ENCODE measurements around the gene BTG4. TPM values are rescaled to one million over a fixed set of nuclear protein-coding genes. Genes with fewer than 3 reads are reported as not detected.

BTG4 gene
- total RNA-seq, 1 donor from 2014 or later: not detected

DNA sequence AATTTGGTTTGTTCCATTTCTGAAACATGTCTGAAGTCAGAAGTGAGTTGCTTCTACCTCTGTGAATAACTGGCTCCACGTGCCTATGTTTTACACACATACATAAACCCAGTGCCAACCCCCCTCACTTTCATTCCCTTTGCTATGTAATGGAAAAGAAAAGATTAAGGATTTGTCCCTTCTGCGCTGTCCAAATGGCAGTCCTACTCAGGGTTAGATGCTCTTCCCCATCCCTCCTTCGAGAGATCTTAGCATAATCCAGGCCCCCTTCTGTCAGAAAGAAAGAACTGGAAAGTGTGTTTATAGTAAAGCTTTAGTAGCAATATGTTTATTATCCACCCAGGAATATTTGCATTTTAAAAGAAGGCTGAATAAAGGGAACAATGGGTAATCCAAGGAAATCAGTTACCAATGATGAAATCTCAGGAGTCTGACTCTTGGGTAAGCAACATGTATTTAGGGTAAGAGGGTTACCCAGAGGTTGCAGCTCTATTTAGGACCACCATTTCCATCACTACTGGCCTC is 25.2 kb upstream of the BTG4 start:
- DNase-seq (ENCODE audit: low read depth, low spot score): no peak

DNA sequence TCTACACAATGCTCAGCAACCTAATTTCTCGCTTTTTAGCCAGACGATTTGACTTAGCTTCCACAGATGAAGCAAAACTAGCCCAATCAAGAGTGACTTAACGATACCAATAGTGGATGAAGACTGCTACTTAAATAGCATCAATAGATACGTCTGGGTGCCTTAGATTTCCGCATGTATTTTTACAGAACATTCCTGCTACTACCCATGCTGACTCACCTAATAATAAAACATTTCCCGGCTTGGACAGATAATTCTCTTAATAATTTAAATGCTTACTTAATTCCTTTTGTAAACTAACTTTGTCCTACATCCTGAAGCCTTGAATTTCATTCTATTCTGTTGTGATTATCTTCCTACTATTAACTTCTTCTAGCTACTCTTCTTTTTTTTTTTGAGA is 23.1 kb upstream of the BTG4 start:
- DNase-seq (ENCODE audit: low read depth, low spot score): no peak

DNA sequence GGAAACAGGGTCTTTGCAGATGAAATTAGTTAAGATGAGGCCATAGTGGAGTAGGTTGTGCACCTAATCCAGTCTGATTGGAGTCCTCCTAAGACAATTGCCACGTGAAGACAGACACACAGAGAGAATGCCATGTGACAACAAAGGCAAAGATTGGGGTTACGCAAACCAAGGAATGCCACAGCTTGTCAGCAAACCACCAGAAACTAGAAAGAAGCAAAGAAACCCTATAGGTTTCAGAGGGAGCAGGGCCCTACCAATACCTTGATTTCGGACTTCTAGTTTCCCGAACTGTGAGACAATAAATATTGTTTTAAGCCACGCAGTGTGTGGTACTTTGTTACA is 20.2 kb upstream of the BTG4 start:
- no peak for DNase-seq (ENCODE audit: low read depth, low spot score)

- no peak for DNase-seq (ENCODE audit: low read depth, low spot score)
Observed at GRCh38 chr11:111531687-111532364, 19.6 kb upstream of the BTG4 start.

DNA sequence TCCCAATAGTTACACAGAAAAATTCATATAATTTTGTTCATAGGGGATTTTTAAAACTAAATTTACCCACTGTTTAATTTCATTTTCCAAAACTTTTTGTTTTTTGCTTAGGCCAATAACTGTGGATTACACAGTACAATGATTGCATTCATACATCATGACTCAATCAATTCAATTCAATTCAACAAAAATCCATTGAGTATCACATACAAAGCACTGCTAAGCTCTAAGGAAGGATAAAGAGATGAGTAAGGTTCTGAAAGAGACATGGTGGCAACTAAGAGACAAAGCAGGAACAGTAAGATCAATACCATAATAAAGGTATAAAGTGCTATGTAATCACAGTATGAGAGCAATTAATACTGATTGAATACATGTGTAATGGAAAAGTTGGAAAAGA is 18.9 kb upstream of the BTG4 start:
- no peak for DNase-seq (ENCODE audit: low read depth, low spot score)

DNA sequence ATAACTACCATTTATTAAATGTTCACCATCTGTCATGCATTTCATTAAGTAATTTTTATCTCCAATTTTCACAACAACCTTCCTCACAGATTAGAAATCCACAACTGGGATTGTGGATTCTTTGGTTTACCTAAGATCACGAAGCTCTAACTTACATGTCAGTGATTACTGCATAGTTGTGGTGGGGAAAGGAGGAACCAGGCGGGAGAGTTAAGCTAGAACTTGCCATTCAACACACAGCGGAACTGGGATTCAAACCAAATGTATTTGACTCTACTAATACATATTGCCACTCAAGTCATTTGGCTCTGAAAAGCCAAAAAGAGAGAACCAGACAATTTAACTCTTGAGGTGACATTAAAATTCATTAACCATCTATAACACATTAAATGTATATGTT is 17.9 kb upstream of the BTG4 start:
- no peak for DNase-seq (ENCODE audit: low read depth, low spot score)

DNA sequence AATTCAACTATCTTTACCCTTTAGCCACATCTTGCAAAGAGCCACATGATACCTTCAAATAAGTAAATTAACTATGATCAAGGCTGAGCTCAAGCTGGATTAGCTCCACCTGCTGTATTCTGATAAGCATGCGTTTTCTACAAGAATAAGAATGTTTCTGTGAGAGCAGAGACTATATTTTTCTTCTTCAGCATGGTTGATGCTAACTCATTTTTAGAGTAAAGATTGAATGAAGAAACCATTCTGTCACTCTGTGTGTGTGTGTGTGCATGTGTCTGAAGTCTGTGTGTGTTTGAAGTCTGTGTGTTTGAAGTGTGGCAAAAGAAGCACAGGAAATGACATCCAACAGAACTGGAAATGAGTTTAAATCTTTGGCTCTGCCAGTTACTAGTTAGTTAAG is 16.4 kb upstream of the BTG4 start:
- no peak for DNase-seq (ENCODE audit: low read depth, low spot score)

DNA sequence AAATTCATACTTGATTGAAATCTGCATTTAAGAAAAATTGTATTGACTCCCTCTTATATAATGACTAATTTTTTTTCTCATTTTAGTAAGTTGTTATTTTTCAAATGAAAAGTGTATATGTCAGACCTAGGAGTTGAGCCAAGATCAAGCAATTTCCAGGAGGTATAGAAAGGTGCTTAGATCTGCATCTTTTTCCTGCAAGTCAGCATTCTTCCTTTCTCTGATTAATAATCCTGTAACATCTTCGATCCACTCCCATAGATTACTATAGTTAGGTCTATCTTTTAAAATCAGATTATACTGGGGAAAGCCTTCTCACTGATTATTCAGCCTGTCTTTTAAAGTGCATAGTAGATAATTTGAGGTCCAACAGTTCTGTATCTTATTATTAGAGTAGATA is 15.1 kb upstream of the BTG4 start:
- no peak for DNase-seq (ENCODE audit: low read depth, low spot score)

DNA sequence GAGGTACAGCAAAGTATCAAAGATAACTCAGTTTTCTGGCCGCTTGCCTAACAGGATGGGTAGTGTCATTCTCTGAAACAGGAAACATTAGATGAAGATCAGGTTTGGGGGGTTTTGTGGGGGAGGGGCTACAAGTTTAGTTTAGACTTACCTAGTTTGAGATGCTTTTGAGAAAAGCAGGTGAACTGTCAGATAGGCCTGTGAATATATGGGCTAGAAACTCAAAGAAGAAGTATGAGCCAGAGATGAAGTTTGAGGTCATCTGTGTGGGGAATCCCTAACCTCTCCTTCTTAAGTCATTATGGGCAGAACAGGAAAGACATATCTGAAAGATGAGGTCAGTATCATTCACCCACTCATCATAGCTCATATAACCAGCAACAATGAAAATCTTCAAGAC is 14.3 kb upstream of the BTG4 start:
- DNase-seq (ENCODE audit: low read depth, low spot score): no peak

GRCh38 chr11:111525456-111525855 is 13.3 kb upstream of the BTG4 start:
- no peak for DNase-seq (ENCODE audit: low read depth, low spot score)

GRCh38 chr11:111524056-111524455 is 11.9 kb upstream of the BTG4 start:
- no peak for DNase-seq (ENCODE audit: low read depth, low spot score)

DNA sequence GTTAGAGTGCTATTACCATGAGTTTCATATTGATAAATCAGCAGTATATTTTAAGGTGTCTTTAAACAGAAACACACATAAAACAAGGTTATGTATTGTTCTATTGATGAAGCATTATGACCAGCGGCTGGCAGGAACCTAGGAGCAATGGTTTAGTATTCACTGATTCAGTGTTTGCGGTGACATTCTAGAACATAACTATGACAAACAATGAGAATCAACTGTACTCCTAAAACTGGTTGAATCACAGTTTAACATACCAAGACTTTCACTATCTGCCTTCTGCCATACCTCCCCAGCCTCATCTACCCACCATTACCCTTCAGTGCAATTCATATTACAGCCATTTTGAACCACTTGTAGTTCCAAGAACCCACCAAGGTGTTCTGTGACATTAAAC is 11.2 kb upstream of the BTG4 start:
- DNase-seq (ENCODE audit: low read depth, low spot score): no peak

DNA sequence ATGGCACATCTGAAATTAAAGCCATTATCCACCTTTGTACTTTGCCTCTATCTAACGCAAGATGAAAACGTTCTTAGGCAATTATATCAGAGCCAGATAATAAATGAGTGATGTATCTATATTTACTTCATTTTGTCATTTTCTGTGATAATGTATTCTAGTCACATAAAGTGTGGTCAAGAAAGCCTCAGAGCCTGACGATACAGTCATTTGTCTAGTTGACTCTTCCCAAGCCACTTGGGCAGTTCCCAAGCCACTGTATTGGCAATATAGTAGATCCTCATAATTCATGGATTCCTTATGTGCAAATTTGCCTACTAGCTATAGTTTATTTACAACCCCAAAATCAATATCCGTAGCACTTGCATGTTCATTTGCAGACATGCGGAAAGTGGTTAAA is 10.2 kb upstream of the BTG4 start:
- no peak for DNase-seq (ENCODE audit: low read depth, low spot score)

GRCh38 chr11:111521135-111521534 is 8.9 kb upstream of the BTG4 start:
- no peak for DNase-seq (ENCODE audit: low read depth, low spot score)

DNA sequence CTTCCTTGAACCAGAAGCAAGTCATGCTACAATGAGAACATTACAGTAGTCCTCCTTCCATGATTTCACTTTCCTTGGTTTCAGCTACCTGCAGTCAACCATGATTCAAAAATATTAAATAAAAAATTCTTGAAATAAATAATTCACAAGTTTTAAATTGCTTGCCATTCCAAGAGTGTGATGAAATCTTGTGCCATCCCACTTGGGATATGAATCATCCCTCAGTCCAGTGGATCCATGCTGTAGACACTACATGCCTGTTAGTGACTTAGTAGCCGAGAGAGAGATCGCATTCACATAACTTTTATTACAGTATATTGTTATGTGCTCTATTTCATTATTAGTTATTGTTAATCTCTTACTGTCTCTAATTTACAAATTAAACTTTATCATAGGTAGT is 8.4 kb upstream of the BTG4 start:
- no peak for DNase-seq (ENCODE audit: low read depth, low spot score)

- no peak for DNase-seq (ENCODE audit: low read depth, low spot score)
Observed at GRCh38 chr11:111518668-111519067, 6.5 kb upstream of the BTG4 start.

- no peak for DNase-seq (ENCODE audit: low read depth, low spot score)
Observed at GRCh38 chr11:111515591-111515990, 3.4 kb upstream of the BTG4 start.

GRCh38 chr11:111514216-111515031 is 2.2 kb upstream of the BTG4 start, which contains the start of gene HOATZ:
HOATZ (plus strand) TSS chr11:111514778; CDS start chr11:111514785, 7 bp downstream.
- no peak for DNase-seq (ENCODE audit: low read depth, low spot score)

GRCh38 chr11:111513240-111513605 is 1.0 kb upstream of the BTG4 start:
- no peak for DNase-seq (ENCODE audit: low read depth, low spot score)

DNA sequence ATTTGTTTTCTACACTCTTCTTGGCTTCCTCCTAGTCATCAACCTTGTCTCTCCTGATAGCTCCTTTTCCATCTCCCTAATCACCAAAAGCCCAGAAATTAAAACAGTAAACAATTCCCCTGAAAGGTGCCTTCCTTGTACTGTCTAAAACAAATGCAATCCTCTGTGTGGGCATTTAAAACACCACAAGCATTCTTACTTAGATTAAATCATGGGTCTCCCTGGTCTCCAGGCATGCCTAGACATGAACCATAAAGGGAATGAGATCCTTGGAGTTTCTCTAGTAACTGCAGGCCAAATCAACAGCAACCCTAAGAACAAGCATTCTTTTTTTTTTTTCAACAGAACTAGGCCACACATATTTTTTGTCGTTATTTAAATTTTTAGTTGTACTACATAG is 1.9 kb downstream of the BTG4 start:
- DNase-seq (ENCODE audit: low read depth, low spot score): no peak

DNA sequence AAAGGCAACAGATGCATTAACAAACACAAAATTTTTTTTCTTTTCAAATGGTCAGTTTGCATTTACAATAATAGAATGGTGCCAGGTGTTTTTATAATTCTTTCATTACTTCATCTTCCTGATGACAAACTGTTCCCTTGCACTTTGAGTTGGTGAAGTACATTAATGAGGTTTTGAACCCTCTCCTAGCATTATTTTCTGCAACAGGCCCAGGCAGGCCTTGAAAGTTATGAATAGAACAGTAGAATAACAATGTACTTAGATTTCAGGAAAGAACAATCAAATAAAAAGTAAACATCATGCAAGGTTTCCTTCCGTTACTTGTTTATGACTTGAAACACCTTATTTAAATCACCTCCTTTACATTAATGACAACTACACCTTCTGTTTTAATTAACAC is 9.6 kb downstream of the BTG4 start:
- no peak for DNase-seq (ENCODE audit: low read depth, low spot score)

GRCh38 chr11:111500481-111500880 is 11.7 kb downstream of the BTG4 start:
- DNase-seq (ENCODE audit: low read depth, low spot score): no peak

DNA sequence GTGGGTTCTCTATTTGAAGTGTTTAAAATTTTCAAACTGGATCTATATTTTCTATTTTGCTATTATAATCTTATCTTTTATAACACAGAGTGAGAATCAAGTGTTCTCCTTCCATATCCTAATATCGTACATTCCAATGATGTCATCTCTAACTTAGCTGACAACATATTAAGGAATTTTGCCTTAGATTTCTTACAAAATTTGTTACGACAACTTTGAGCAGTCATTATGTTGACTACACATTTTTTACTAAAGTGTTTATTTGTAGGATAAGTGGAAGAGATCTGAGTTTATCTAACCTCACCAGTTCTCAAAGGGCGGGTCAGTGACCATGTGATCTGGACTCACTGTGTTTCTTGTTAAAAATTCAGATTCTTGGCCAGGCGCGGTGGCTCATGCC is 12.7 kb downstream of the BTG4 start:
- DNase-seq (ENCODE audit: low read depth, low spot score): no peak

Measured in pulmonary artery endothelial cell (primary cell).